HUES48 (cell line): Measurements from ENCODE around the gene AFDN.
A peak's percentile ranks its signal among the peaks of the same experiment; 100 is the strongest.

ENCODE experiments used
- H3K27ac ChIP-seq: one replicate; pipeline ENCODE4 v1.7.0; 2013; ENCODE audit warnings: low read depth, low read length, inconsistent platforms
- H3K27me3 ChIP-seq: 2 replicates; pipeline ENCODE4 v1.6.1; 2013; ENCODE audit warnings: mild to moderate bottlenecking, low read length; ENCODE audit not compliant: control insufficient read depth, insufficient read depth
- H3K36me3 ChIP-seq: 2 replicates; pipeline ENCODE4 v1.6.1; 2013; ENCODE audit warnings: low read length; ENCODE audit not compliant: control insufficient read depth, insufficient read depth
- H3K4me1 ChIP-seq: 2 replicates; pipeline ENCODE4 v1.6.1; 2013; ENCODE audit warnings: mild to moderate bottlenecking, low read length; ENCODE audit not compliant: control insufficient read depth, insufficient read depth
- H3K4me3 ChIP-seq: 2 replicates; pipeline ENCODE4 v1.5.1; 2013; ENCODE audit warnings: mild to moderate bottlenecking, low read depth, low read length
- H3K9ac ChIP-seq: 2 replicates; pipeline ENCODE4 v1.6.1; 2013; ENCODE audit warnings: mild to moderate bottlenecking, low read depth, low read length, moderate library complexity
- H3K9me3 ChIP-seq: 2 replicates; pipeline ENCODE4 v1.6.1; 2013; ENCODE audit warnings: low read length; ENCODE audit not compliant: control insufficient read depth, insufficient read depth

AFDN gene

GRCh38 chr6:167956983-167957492 is 130.3 kb downstream of the AFDN start:
- no peaks in the 10 kb centered on the region for H3K4me1 ChIP-seq
- no peak overlapping the region for H3K27ac ChIP-seq
- H3K27me3 ChIP-seq = no peaks in the 10 kb centered on the region
- H3K9ac ChIP-seq = no peak overlapping the region
- peaks cover 52% of the 10 kb centered on the region for H3K36me3 ChIP-seq
- no peaks in the 10 kb centered on the region for H3K9me3 ChIP-seq
- H3K4me3 ChIP-seq = no peak overlapping the region

DNA sequence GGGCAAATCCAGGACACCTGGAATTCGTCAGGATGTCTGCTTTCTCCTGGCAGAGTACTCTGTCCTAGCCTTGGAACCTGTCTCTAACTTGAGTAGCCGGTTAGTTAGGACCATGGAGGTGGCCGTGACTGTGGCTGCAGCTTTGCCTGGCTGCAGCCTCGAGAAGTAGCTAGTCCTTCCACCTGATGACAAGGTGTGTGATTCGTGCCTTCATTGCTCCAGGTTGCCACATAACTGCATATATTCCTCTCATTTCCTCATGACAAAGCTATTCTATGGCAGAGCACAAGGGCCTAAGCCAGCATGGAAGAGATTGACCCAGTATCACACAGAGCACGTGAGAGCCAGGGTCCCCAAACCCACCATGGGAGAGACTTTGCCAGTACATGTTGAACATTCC is 130.9 kb downstream of the AFDN start:
- Histone ChIP-seq H3K9ac (no peak overlapping the region), H3K9me3 (no peaks in the 10 kb centered on the region), H3K27me3 (no peaks in the 10 kb centered on the region), H3K4me1 (no peaks in the 10 kb centered on the region), H3K4me3 (no peak overlapping the region), H3K27ac (no peak overlapping the region), H3K36me3 (peaks cover 52% of the 10 kb centered on the region)

DNA sequence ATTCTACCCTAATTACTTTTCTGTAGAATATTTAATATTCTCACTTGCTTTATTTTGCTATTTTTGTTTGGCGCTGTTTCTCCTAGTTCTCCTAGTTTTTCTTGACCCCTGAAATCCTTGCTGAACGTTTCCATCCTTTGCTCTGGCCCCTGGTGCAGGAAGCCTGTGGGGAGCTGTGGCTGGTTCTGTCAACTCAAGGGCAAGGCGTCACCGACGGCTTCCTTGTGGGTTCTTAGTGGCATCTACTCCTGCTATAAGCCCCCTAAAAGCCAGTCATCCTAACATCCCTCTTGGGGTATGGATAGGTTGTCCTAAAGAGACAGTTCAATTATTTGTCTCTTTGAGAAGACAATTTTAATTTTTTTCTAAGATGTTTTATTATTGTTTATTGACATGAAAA is 133.9 kb downstream of the AFDN start:
- peaks cover 64% of the 10 kb centered on the region for H3K36me3 ChIP-seq

DNA sequence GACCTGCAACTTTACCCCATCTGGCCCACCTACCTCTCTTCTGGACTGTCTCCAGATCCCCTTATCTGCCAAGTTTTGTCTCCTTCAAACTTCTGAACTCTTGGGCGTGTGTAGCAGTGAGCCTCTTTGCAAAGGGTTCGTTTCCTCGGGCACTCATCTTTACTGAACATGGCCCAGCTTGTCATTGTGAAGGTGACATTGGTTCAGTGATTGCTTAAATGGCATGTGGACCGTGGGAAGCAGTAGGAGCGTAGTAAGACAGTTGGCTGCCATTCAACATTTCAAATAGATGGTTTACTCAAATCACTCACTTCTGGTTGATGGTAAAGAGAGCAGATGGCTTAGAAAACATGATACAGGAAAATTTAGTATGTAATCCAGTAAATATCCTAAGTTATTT is 136.0 kb downstream of the AFDN start:
- Histone ChIP-seq H3K36me3 (peaks cover 68% of the 10 kb centered on the region), H3K9me3 (no peaks in the 10 kb centered on the region), H3K9ac (no peak overlapping the region), H3K27me3 (no peaks in the 10 kb centered on the region), H3K4me3 (no peak overlapping the region), H3K27ac (no peak overlapping the region), H3K4me1 (no peaks in the 10 kb centered on the region)

More for the DNA sequence above, 133.9 kb downstream of the AFDN start:
- Histone ChIP-seq H3K4me3 (no peak overlapping the region), H3K27ac (no peak overlapping the region), H3K4me1 (no peaks in the 10 kb centered on the region), H3K9me3 (no peaks in the 10 kb centered on the region), H3K27me3 (no peaks in the 10 kb centered on the region), H3K9ac (no peak overlapping the region)

DNA sequence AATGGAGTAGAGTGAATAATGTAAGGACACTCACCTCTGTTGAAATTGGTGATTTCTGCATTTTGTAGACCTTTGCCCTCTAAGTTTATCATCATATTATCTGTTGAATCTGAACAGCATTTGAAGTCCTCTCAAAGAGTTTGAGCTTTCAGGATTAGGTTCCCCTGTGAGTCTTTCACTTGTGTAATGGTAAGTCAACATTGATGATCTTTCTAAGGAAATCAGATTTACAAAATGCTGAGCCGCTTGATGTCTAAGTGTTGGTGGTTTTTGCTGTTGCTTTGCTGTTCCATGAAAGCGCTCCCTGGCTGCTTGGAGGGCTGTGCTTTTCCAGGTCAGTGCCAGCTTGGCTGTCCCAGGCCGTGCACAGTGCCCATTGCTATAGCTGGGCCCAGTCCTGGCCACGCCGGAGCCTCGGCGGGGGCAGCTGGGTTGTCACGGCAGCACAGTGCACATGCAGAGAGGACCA is 136.9 kb downstream of the AFDN start:
- Histone ChIP-seq H3K4me3 (no peak overlapping the region), H3K4me1 (no peaks in the 10 kb centered on the region), H3K36me3 (peaks cover 71% of the 10 kb centered on the region), H3K27me3 (no peaks in the 10 kb centered on the region), H3K27ac (peak overlapping the region; percentile 47), H3K9me3 (no peaks in the 10 kb centered on the region), H3K9ac (no peak overlapping the region)

GRCh38 chr6:167965592-167966539 is 139.2 kb downstream of the AFDN start:
- H3K36me3 ChIP-seq = peaks cover 87% of the 10 kb centered on the region
- no peaks in the 10 kb centered on the region for H3K27me3 ChIP-seq
- no peak overlapping the region for H3K9ac ChIP-seq
- H3K4me1 ChIP-seq = no peaks in the 10 kb centered on the region
- no peak overlapping the region for H3K27ac ChIP-seq
- no peaks in the 10 kb centered on the region for H3K9me3 ChIP-seq
- no peak overlapping the region for H3K4me3 ChIP-seq

DNA sequence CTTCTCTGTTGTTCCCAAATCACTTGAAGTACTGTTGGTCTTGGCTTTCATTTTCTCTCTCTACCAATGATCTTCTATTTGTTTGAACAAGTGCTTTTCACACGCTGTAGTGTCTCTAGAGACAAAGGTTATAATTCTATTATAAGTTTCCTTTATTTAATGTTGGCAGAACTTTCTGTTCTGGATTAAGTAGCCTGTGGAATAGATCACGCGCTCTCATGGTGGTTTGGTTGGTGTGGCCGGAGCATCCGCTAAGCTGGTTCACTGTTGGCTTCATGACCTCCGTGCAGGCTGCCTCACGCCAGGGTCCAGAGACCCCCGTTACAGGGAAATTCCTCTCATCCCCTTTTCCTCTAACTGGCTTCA is 139.8 kb downstream of the AFDN start:
- no peak overlapping the region for H3K9ac ChIP-seq
- H3K27me3 ChIP-seq = no peaks in the 10 kb centered on the region
- no peaks in the 10 kb centered on the region for H3K9me3 ChIP-seq
- no peaks in the 10 kb centered on the region for H3K4me1 ChIP-seq
- no peak overlapping the region for H3K27ac ChIP-seq
- H3K36me3 ChIP-seq = peaks cover 93% of the 10 kb centered on the region
- no peak overlapping the region for H3K4me3 ChIP-seq

GRCh38 chr6:167968091-167968490 is 141.4 kb downstream of the AFDN start:
- H3K9me3 ChIP-seq = no peaks in the 10 kb centered on the region
- H3K9ac ChIP-seq = no peak overlapping the region
- H3K4me3 ChIP-seq = no peak overlapping the region
- peaks cover 6% of the 10 kb centered on the region for H3K4me1 ChIP-seq
- H3K27ac ChIP-seq = no peak overlapping the region
- no peaks in the 10 kb centered on the region for H3K27me3 ChIP-seq
- H3K36me3 ChIP-seq = peaks cover 80% of the 10 kb centered on the region

DNA sequence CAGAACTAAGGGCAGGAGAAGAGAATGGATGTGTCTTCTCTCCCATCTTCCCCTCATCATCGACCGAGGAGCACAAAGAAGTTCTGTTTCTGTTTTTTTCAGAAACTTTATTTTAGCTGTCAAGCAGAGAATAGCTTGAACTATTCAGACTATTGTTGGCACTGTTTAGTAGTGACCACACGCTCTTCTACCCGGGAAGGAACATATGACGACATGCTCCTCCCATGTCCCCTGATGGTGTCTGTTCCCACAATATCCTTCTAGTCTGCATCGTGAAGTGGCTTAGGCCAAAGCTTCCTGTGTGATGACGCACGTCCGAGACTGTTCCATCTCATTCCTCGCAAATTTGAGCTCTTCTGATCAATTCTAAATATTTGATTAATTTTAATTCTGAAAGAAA is 143.5 kb downstream of the AFDN start:
- no peaks in the 10 kb centered on the region for H3K27me3 ChIP-seq
- no peak overlapping the region for H3K9ac ChIP-seq
- peaks cover 13% of the 10 kb centered on the region for H3K4me1 ChIP-seq
- no peaks in the 10 kb centered on the region for H3K9me3 ChIP-seq
- H3K4me3 ChIP-seq = no peak overlapping the region
- H3K27ac ChIP-seq = no peak overlapping the region
- H3K36me3 ChIP-seq = peaks cover 60% of the 10 kb centered on the region

- H3K27ac ChIP-seq = no peak overlapping the region
- H3K4me1 ChIP-seq = peaks cover 13% of the 10 kb centered on the region
- H3K27me3 ChIP-seq = no peaks in the 10 kb centered on the region
- H3K9ac ChIP-seq = no peak overlapping the region
- no peak overlapping the region for H3K4me3 ChIP-seq
- peaks cover 41% of the 10 kb centered on the region for H3K36me3 ChIP-seq
- no peaks in the 10 kb centered on the region for H3K9me3 ChIP-seq
Measured at GRCh38 chr6:167972193-167972592, 145.5 kb downstream of the AFDN start.

DNA sequence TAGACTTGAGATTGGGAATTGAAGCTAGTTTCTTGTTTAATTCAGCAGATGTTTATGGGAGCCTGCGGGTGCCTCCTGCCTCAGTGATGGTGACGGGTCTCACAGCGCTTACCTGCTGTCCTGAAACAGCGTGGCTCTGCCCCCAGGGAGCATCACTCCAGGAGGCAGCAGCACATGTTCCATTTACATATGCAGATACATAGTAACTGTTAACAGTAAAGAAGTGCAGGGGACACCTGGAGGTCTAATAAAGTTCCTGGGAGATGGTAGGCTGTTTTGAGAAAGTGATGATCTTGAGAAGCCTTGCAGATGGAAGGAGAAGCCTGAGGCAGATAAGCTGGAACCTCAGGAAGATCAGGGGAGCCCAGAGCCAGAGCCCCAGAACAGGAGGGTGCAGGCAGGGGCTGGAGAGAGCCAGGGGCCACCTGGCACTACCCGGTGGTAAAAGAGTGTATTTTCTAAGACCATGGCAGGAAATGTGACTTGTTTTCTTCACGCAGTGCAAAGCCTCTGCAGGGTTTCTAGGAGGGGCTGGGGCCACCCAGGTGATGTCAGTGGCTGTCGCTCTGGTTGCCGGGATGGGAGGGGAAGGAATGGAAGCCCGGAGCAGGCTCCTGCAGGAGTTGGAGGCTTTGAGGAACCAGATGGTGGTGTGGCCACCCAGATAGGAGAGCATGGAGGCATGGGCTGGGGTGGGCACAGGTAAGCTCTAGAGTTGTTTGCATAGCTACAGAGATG is 146.6 kb downstream of the AFDN start:
- H3K36me3 ChIP-seq = peaks cover 32% of the 10 kb centered on the region
- peaks cover 13% of the 10 kb centered on the region for H3K4me1 ChIP-seq
- no peak overlapping the region for H3K27ac ChIP-seq

More for the DNA sequence above, 146.6 kb downstream of the AFDN start:
- Histone ChIP-seq H3K27me3 (no peaks in the 10 kb centered on the region), H3K4me3 (no peak overlapping the region), H3K9me3 (no peaks in the 10 kb centered on the region), H3K9ac (no peak overlapping the region)
